Measurements from ENCODE around the gene FN1.

FN1 gene

DNA sequence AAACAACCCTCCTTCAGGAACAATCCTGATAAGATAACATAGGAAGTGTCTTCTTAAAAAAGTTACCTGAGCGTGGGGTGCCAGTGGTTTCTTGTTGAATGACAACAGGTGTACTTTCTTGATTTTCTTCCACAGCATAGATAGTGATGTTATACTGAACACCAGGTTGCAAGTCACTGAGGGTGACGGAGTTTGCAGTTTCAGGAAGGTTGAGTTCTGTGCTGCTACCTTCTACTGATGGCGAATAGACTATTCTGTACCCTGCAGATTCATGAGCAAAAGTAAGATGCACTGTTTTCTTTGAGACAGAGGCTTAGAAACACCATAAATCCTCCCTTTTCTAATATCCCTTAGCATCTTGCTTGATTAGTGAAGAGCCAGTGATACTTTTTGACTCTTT is 28.8 kb downstream of the FN1 start:
- no peak for DNase-seq (ENCODE audit: low read depth)

DNA sequence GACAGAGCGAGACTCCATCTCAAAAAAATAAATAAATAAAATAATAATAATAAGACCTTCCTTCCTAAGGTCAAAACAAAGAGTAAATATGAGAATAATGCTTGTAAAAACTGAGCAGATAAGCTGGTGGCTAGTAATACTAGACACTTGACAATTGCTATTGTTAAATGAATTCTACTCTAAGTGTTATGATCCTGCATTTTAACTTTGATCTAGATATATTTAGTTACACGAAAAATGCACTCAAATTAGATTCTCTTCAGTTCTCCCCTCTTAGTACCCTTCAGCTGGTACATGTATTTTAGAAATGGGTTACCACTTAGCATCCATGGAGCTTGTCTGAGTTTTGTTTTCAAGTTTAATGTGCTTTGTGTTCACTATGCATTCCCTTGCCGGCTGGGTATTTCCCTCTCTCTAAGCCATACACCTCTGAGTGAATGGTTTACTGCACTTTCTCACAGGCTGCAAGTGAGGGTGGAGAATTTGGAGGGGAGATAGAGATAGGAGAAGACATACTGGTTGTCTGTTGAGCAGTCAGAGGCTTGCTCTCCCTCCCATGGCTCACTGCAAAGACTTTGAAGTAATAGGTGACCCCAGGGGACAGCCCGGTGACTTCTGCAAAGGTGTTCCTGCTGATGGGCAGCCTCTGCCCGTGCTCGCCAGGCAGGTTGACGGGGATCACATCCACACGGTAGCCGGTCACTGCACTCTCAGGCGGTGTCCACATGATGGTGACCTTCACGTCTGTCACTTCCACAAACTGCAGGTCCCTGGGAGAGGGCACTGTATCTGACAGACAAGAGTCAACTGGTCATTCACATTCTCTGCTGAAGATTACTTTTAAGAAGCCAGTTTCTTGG is 29.9 kb downstream of the FN1 start:
- DNase-seq (ENCODE audit: low read depth) = no peak

DNA sequence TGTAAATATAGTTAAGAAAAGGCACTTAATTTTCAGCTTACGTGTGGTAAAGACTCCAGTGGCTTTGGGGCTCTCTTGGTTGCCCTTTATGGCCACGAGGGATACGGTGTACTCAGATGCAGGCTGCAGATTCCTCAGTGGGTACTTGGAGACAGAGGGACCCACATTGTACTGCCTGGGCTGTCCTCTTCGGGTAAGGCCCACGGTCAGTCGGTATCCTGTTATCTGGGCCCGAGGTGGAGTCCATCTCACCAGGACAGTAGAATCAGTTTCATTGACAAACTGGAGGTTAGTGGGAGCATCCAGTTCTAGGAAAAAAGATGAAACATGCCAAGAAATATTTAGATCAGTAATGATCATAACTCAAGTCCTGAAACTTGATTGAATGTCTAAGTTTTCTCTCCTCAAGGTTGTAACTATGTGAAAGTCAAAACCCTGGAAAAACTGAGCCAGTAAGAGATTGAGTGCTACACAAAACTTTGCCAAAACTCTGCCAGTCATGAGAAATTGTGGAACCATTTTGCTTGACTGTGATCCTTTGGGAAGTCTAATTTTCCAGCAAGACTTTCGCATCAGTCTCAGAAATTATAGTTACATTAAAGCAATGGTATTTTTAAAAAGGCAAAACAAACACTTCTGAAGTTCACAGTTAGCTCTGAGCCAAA is 31.4 kb downstream of the FN1 start:
- DNase-seq (ENCODE audit: low read depth) = no peak

- DNase-seq (ENCODE audit: low read depth) = no peak
Observed at GRCh38 chr2:215403441-215404347, 32.2 kb downstream of the FN1 start.

DNA sequence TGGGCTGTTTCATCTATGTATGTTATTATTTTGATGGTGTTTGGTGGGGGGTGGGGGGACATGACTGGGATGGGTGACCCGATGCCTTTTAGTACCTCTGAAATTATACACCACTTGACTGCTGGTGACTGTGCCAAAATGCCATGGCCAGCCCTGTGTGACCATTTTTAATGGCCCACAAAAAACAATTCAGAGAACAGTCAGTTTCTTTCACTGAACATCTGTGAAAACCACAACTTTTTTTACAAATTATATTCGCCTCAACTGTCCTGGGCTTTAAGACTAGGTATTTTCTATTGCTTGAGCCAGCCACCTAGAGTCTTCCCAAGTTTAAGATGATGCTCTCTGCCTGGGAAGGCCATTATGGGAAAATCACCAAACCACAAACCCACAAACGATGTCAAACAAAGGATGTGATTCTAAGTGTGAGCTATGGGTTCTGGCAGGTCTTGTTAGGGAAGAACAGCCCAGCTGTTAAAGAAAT is 33.9 kb downstream of the FN1 start:
- DNase-seq (ENCODE audit: low read depth) = no peak

DNA sequence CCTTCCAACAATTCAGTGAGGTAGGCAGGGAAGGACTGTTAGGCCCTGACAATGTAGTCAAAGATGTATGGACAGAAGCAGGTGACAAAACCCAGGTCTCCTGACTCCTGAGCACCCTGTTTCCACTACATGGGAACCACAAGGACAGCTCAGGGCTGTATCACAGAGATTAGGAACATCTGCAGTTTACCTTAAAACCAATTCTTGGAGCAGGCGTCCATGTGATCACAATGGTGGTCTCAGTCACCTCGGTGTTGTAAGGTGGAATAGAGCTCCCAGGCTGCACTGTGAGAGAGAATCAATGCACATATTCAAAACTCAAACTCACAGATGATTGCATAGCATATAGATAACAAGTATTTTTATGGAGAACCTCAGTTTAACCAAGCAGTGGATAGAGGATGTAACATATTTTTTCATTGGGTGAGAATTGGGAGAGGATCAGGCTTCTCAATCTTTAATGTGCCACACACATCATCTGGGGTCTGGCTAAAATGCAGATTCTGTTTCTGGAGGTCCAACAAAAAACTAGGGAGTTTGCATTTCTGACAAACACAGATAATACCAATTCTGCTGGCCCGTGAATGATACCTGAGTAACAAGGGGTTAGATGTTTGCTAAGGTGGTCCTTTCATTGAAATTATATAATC is 36.7 kb downstream of the FN1 start:
- no peak for DNase-seq (ENCODE audit: low read depth)

- no peak for DNase-seq (ENCODE audit: low read depth)
Observed at GRCh38 chr2:215397632-215398341, 38.1 kb downstream of the FN1 start.

- DNase-seq (ENCODE audit: low read depth) = no peak
Observed at GRCh38 chr2:215396595-215397313, 39.1 kb downstream of the FN1 start.

- DNase-seq (ENCODE audit: low read depth) = no peak
Observed at GRCh38 chr2:215395687-215396460, 40.0 kb downstream of the FN1 start.

GRCh38 chr2:215394102-215394805 is 41.6 kb downstream of the FN1 start:
- DNase-seq (ENCODE audit: low read depth) = no peak

DNA sequence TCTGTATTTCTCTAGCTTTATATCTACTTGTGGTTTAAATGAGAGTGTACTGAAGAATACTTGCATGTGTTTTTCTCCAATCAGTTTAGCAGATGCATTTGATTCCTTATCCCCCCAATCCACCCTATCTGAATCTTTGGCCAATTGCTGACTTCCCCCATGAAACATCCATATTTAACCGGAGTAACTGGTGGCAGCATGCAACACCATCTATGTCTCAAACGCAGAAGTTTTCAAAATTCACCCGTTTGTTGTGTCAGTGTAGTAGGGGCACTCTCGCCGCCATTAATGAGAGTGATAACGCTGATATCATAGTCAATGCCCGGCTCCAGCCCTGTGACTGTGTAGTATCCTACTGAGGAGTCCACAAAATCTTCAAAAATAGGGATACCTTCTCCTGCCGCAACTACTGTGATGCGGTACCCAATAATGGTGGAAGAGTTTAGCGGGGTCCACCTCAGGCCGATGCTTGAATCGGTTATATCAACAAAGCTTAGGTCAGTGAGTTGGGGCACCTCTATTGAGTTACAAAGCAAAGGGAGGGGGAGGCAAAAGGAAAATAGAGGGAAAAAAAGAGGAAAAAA is 43.1 kb downstream of the FN1 start:
- DNase-seq (ENCODE audit: low read depth) = no peak

- DNase-seq (ENCODE audit: low read depth) = no peak
Observed at GRCh38 chr2:215392164-215392563, 43.7 kb downstream of the FN1 start.

GRCh38 chr2:215391531-215391930 is 44.3 kb downstream of the FN1 start:
- no peak for DNase-seq (ENCODE audit: low read depth)

- no peak for DNase-seq (ENCODE audit: low read depth)
Observed at GRCh38 chr2:215390550-215390913, 45.3 kb downstream of the FN1 start.

DNA sequence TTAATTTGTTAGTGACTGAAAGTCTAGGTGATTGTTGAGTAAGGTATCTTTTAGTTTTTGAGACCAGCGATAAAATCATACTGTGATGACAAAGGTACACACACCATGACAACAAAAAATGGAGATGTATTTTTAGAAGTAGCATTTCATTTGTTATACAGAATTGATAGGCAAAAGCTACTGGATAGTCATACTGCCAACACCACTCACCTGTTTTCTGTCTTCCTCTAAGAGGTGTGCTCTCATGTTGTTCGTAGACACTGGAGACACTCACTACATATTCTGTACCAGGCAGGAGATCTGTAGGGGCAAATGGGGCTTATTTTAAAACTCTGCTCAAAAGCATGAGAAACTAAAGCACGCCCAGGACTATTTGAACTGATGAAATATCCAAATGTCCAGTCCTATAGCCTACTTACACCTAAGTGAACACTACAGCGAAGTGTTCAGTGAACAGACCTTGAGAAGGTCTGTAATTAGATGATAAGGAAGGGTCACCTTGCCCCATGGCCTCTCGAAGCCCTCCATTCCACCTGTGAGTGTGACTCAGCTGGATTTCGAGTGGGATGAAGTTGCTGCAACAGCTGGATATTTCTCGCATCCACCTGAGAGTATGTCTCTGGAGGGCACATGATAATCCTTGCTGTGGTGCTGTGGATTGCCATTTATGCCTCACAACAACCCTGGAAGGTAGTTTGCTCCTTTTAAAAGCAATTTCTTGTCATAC is 47.7 kb downstream of the FN1 start:
- no peak for DNase-seq (ENCODE audit: low read depth)

DNA sequence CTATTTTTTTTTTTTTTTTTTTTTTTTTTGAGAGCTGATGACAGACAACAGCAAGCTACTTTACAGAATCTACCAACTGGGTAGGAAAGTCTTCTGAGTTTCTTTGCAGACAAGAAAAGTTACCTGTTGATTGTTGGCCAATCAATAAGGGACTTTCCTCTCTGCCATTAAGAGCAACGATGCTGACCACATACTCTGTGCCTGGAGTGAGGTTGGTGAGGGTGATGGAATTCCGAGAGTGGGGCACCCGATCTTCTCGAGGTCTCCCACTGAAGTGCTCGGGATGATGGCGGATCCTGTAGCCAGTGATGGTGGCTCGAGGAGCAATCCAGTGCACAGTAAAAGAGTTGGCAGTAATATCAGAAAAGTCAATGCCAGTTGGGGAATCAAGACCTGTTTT is 49.3 kb downstream of the FN1 start:
- DNase-seq (ENCODE audit: low read depth) = no peak

DNA sequence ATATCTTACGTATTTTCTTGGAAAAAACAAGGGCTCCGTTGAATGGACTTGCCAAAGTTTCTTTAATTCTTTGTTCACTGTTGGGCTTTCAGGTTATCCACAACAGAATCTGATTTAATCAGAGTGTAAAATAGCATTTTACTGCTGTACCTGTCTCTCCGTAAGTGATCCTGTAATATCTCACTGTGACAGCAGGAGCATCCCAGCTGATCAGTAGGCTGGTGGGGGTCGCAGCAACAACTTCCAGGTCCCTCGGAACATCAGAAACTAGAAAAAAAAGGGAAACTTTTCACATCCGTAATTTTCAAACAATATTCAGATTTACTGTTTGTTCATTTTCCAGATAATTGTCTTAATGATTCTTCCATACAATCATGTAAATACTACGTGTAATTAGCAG is 51.2 kb downstream of the FN1 start:
- DNase-seq (ENCODE audit: low read depth) = no peak

DNA sequence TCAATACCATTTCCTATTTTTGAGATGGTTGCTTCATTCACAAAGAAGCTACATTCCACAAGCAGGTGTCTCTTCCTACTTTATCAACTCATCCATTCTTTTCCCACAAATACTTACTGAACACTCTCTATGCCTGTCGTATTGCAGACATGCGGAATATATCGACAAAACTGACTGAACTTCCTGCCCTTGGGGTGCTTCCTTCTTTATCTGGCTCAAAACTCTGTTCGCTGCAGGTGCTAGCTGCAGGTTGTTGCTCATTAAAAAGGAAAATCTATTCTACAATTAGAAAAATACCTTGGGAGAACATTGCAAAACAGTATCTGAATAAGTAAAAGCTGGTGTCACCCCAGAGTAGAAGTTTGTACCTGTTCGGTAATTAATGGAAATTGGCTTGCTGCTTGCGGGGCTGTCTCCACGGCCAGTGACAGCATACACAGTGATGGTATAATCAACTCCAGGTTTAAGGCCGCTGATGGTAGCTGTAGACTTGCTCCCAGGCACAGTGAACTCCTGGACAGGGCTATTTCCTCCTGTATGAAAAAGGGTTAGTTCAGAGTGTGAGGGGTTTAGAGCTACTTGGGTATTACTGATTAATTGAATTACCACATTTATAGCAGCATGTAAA is 52.1 kb downstream of the FN1 start:
- DNase-seq (ENCODE audit: low read depth) = no peak
